Loucy (cell line): Measurements from ENCODE around the gene ARFIP1.

Experiments used
- H2AFZ ChIP-seq: fragments of 200-600 bp; sonication (generic); 2 replicates; pipeline ENCODE4 v1.6.0; 2016; ENCODE audit warnings: antibody characterized with exemption, mild to moderate bottlenecking, low read length, moderate library complexity
- H3F3A ChIP-seq: fragments of 200-600 bp; 2 replicates; pipeline ENCODE4 v1.6.0; 2016; ENCODE audit warnings: antibody characterized with exemption, low read depth, mild to moderate bottlenecking
- H3K27me3 ChIP-seq: fragments of 200-600 bp; sonication (generic); 2 replicates; pipeline ENCODE4 v1.6.1; 2014; ENCODE audit warnings: low read length, mild to moderate bottlenecking; ENCODE audit not compliant: insufficient read depth, poor library complexity, severe bottlenecking
- H3K36me3 ChIP-seq: fragments of 200-600 bp; sonication (generic); 2 replicates; pipeline ENCODE4 v1.6.1; 2016; ENCODE audit warnings: low read length; ENCODE audit not compliant: insufficient read depth
- H3K4me1 ChIP-seq: fragments of 200-600 bp; sonication (generic); 2 replicates; pipeline ENCODE4 v1.5.1; 2014; ENCODE audit warnings: low read length, mild to moderate bottlenecking; ENCODE audit not compliant: insufficient read depth, poor library complexity, severe bottlenecking
- H3K4me2 ChIP-seq: fragments of 200-600 bp; sonication (generic); 2 replicates; pipeline ENCODE4 v1.6.0; 2014; ENCODE audit warnings: antibody characterized with exemption, low read length, low read depth, mild to moderate bottlenecking; ENCODE audit not compliant: poor library complexity, severe bottlenecking
- H3K4me3 ChIP-seq: fragments of 200-600 bp; sonication (generic); 2 replicates; pipeline ENCODE4 v1.5.1; 2014; ENCODE audit warnings: low read length, mild to moderate bottlenecking, mixed read lengths; ENCODE audit not compliant: poor library complexity, severe bottlenecking
- H3K79me2 ChIP-seq: fragments of 200-600 bp; sonication (generic); 2 replicates; pipeline ENCODE4 v1.6.1; 2014; ENCODE audit warnings: low read length; ENCODE audit not compliant: insufficient read depth
- H3K9ac ChIP-seq: fragments of 200-600 bp; sonication (generic); 2 replicates; pipeline ENCODE4 v1.6.0; 2014; ENCODE audit warnings: mild to moderate bottlenecking, low read depth, low read length, moderate library complexity; ENCODE audit not compliant: poor library complexity, severe bottlenecking
- H3K9me2 ChIP-seq: fragments of 200-600 bp; sonication (generic); replicated peaks from 2 replicates; pipeline ENCODE4 v1.6.1; 2016; ENCODE audit warnings: low read depth, low read length, mixed read lengths
- H3K9me3 ChIP-seq: fragments of 200-600 bp; sonication (generic); 2 replicates; pipeline ENCODE4 v1.6.1; 2014; ENCODE audit warnings: mild to moderate bottlenecking, antibody characterized with exemption, low read length, low read depth; ENCODE audit not compliant: insufficient read depth
- H4K20me1 ChIP-seq: fragments of 200-600 bp; sonication (generic); 2 replicates; pipeline ENCODE4 v1.6.0; 2014; ENCODE audit warnings: antibody characterized with exemption, low read length, mild to moderate bottlenecking; ENCODE audit not compliant: insufficient read depth, poor library complexity, severe bottlenecking
- EZH2phosphoT487 ChIP-seq: fragments of 200-600 bp; IDR thresholded peaks from 2 replicates; pipeline ENCODE4 v1.6.1; 2018; ENCODE audit warnings: antibody characterized with exemption, mild to moderate bottlenecking, moderate library complexity, borderline replicate concordance
- TF ChIP-seq, protein P1 (sequence below): fragments of 200-600 bp; sonication (generic); conservative IDR thresholded peaks from 2 replicates; pipeline ENCODE4 v1.5.1; 2014; ENCODE audit warnings: mild to moderate bottlenecking, antibody characterized with exemption, low read length

Gene ARFIP1

DNA sequence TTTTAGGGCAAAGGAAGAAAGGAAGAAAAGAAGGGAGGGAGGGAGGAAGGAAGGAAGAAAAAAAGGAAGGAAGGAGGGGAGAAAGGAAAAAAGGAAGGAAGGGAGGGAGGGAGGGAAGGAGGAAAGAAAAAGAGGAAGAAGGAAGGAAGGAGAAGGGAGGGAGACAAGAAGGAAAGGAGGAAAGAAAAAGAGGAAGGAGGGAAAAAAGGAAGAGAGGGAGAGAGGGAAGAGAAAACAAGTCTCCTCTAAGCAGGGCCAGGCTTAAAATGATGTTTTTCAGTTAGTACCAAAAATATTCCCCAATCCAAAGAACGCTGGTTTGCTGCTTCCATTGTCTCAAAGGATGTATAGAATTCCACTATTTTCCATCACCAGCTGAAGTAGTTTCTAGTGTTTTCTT, 2.3 kb upstream of the ARFIP1 start:
- Histone ChIP-seq H3K27me3 (no peaks in the 10 kb centered on the region), H3K36me3 (no peaks in the 10 kb centered on the region), H3K4me3 (no peak overlapping the region), H3K4me1 (peaks cover 53% of the 10 kb centered on the region), H3F3A (no peaks in the 10 kb centered on the region), H3K9me3 (no peaks in the 10 kb centered on the region), H2AFZ (no peak overlapping the region), H3K9ac (no peak overlapping the region), H3K4me2 (no peak overlapping the region), H3K79me2 (peaks cover 36% of the 10 kb centered on the region), H3K9me2 (no peaks in the 10 kb centered on the region), H4K20me1 (peaks cover 20% of the 10 kb centered on the region)
- TF ChIP-seq, protein P1, sequence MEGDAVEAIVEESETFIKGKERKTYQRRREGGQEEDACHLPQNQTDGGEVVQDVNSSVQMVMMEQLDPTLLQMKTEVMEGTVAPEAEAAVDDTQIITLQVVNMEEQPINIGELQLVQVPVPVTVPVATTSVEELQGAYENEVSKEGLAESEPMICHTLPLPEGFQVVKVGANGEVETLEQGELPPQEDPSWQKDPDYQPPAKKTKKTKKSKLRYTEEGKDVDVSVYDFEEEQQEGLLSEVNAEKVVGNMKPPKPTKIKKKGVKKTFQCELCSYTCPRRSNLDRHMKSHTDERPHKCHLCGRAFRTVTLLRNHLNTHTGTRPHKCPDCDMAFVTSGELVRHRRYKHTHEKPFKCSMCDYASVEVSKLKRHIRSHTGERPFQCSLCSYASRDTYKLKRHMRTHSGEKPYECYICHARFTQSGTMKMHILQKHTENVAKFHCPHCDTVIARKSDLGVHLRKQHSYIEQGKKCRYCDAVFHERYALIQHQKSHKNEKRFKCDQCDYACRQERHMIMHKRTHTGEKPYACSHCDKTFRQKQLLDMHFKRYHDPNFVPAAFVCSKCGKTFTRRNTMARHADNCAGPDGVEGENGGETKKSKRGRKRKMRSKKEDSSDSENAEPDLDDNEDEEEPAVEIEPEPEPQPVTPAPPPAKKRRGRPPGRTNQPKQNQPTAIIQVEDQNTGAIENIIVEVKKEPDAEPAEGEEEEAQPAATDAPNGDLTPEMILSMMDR: no peak
- no peak for TF ChIP-seq EZH2phosphoT487

DNA sequence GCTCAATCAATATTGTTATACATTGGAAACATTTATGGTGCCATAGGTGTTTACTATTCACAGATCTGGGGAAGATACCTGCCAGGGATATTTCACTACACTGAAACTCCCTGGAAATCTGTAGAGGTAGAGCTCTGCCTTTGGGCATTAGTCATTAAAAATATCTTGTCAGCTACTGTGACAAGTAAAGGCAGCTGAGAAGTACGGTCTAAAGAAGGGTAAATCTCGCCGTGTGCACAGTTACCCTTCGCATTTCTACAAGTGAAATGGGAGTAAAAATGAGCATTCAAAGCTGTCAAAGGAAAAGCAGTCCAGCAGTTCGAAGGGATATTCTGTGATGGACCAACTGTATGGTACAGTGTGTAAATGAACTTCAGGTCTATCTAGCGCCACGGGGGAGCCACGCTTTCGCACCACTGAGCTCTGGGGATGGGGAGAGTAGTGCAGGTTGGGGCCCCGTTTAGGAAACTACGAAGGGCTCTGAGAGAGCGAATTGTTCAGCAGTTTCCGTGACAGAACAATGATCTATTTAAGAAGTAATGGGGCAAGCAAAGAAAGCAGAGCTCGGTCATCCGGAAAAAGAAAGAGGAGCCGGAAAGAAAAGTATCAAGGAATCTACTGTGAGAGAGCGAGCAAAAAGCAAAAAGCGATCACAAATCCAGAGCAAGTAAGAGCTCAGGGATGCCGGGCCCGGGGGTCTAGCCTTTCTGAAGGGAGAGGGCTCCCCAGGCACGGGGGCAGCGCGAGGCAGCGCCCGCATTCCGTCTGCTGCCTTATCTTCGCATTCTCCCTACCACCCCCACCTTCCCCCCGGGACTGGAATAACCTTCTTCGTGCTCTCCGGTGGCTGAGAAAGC, 870 bp upstream of the ARFIP1 start:
- Histone ChIP-seq H3K27me3 (no peaks in the 10 kb centered on the region), H3K4me1 (peaks cover 54% of the 10 kb centered on the region), H2AFZ (peak overlapping the region; percentile 96), H3F3A (no peaks in the 10 kb centered on the region), H3K9me2 (no peaks in the 10 kb centered on the region), H3K9ac (peak overlapping the region; percentile 85), H4K20me1 (peaks cover 30% of the 10 kb centered on the region), H3K4me2 (peak overlapping the region; percentile 86), H3K36me3 (no peaks in the 10 kb centered on the region), H3K79me2 (peaks cover 50% of the 10 kb centered on the region), H3K9me3 (no peaks in the 10 kb centered on the region), H3K4me3 (peak overlapping the region; percentile 94)
- TF ChIP-seq, protein P1: no peak
- TF ChIP-seq EZH2phosphoT487: no peak

DNA sequence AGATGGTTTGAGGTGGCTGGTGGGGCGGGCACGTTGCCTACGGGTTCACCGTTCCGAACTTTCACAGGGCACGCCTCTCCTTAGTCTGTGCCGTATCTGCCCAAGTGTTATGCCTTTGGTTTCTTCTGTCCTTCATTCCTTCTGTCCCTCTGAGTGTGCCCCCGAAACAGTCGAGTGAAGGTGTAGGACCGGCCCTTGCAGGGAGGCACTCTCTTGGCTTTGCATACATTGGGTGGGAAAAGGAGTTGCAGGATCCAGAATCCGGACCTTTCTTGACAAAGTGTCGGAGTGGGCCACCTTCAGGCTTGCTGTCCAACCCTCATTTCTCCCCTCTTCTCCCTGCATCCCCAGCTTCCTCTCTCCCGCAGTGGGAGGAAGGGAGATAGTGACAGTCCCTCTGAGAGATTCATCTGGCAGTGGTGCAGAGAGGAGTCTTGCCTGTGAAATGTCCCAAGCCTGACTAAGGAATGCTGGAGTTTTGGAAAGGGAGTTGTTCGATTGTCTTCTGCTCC, 569 bp downstream of the ARFIP1 start:
- peaks cover 65% of the 10 kb centered on the region for H3K79me2 ChIP-seq
- peaks cover 38% of the 10 kb centered on the region for H4K20me1 ChIP-seq
- TF ChIP-seq, protein P1: no peak
- no peak for TF ChIP-seq EZH2phosphoT487
- no peaks in the 10 kb centered on the region for H3K9me3 ChIP-seq
- H3K4me1 ChIP-seq: peaks cover 66% of the 10 kb centered on the region
- H2AFZ ChIP-seq: peak overlapping the region; percentile 92
- H3K4me3 ChIP-seq: peak overlapping the region; percentile 94
- H3K36me3 ChIP-seq: no peaks in the 10 kb centered on the region
- no peaks in the 10 kb centered on the region for H3F3A ChIP-seq
- peak overlapping the region; percentile 85 for H3K9ac ChIP-seq
- H3K9me2 ChIP-seq: no peaks in the 10 kb centered on the region
- no peaks in the 10 kb centered on the region for H3K27me3 ChIP-seq
- H3K4me2 ChIP-seq: peak overlapping the region; percentile 91
